CD4-positive, alpha-beta T cell treated with Interleukin-15 for 4 hours (primary cell): ENCODE results near the gene APC2.
A peak's percentile ranks its signal among the peaks of the same experiment; 100 is the strongest.

ENCODE experiments used
- DNase-seq: peaks from one replicate; pipeline ENCODE4 v3.0.0-alpha.2; 2020; ENCODE audit warnings: low spot score

The APC2 gene

GRCh38 chr19:1478934-1479707 lies 29.2 kb downstream of the APC2 start, which contains the start of gene C19orf25:
Gene C19orf25 (minus strand): TSS chr19:1479215. CDS start chr19:1478903, 312 bp downstream.
- peak; percentile 92 for DNase-seq

GRCh38 chr19:1481224-1481892 lies 31.4 kb downstream of the APC2 start:
- no peak for DNase-seq

GRCh38 chr19:1481893-1482360 lies 32.0 kb downstream of the APC2 start:
- no peak for DNase-seq

- no peak for DNase-seq
Observed at GRCh38 chr19:1482361-1483130, 32.6 kb downstream of the APC2 start.

- DNase-seq = no peak
Observed at GRCh38 chr19:1483131-1483978, 33.4 kb downstream of the APC2 start.

GRCh38 chr19:1483979-1484428 lies 34.1 kb downstream of the APC2 start:
- no peak for DNase-seq

GRCh38 chr19:1486720-1487575 lies 37.0 kb downstream of the APC2 start:
- no peak for DNase-seq

- no peak for DNase-seq
Observed at GRCh38 chr19:1487576-1488281, 37.8 kb downstream of the APC2 start.

- no peak for DNase-seq
Observed at GRCh38 chr19:1488282-1488601, 38.3 kb downstream of the APC2 start.

GRCh38 chr19:1489463-1490310 lies 39.8 kb downstream of the APC2 start:
- DNase-seq = no peak

- DNase-seq = peak; percentile 97
Observed at GRCh38 chr19:1490311-1491113, 40.6 kb downstream of the APC2 start, which contains the start of gene PCSK4. Gene PCSK4 (minus strand): TSS chr19:1490350. CDS start chr19:1490346, 4 bp downstream.

- DNase-seq = no peak
Observed at GRCh38 chr19:1491114-1491848, 41.4 kb downstream of the APC2 start, which contains the start of gene REEP6. Gene REEP6 (plus strand): TSS chr19:1491181. CDS start chr19:1491270, 89 bp downstream.

GRCh38 chr19:1491849-1492170 lies 41.9 kb downstream of the APC2 start:
- no peak for DNase-seq

- DNase-seq = no peak
Observed at GRCh38 chr19:1492474-1493006, 42.6 kb downstream of the APC2 start.

GRCh38 chr19:1494115-1494815 lies 44.3 kb downstream of the APC2 start:
- DNase-seq = no peak

GRCh38 chr19:1495051-1495798 lies 45.3 kb downstream of the APC2 start:
- DNase-seq = no peak
